C4-2B (cell line): Measurements from ENCODE around the gene KAZN.

Experiments
- H3K27ac ChIP-seq: fragments of 450-650 bp; 2 replicates; pipeline ENCODE4 v1.5.1; 2017
- CTCF ChIP-seq: fragments of 450-650 bp; conservative IDR thresholded peaks from 2 replicates; pipeline ENCODE4 v1.5.1; 2017; ENCODE audit warnings: mild to moderate bottlenecking
- ZFX ChIP-seq: fragments of 450-650 bp; IDR thresholded peaks from 2 replicates; pipeline ENCODE4 v1.6.1; 2017

Gene KAZN

GRCh38 chr1:14791654-14792053, 193.2 kb downstream of the KAZN start:
- TF ChIP-seq CTCF (no peak), ZFX (no peak)
- no peak overlapping the region for H3K27ac ChIP-seq

GRCh38 chr1:14794136-14794768, 195.8 kb downstream of the KAZN start:
- no peak overlapping the region for H3K27ac ChIP-seq
- TF ChIP-seq CTCF, result no peak
- TF ChIP-seq ZFX, result no peak

- TF ChIP-seq CTCF (no peak), ZFX (no peak)
- no peak overlapping the region for H3K27ac ChIP-seq
Observed at GRCh38 chr1:14794906-14795305, 196.4 kb downstream of the KAZN start.

GRCh38 chr1:14795589-14795988, 197.1 kb downstream of the KAZN start:
- H3K27ac ChIP-seq, result no peak overlapping the region
- TF ChIP-seq CTCF, result no peak
- TF ChIP-seq ZFX, result no peak

GRCh38 chr1:14800014-14800413, 201.5 kb downstream of the KAZN start:
- no peak for TF ChIP-seq ZFX
- no peak for TF ChIP-seq CTCF
- no peak overlapping the region for H3K27ac ChIP-seq

GRCh38 chr1:14800500-14801076, 202.1 kb downstream of the KAZN start:
- no peak overlapping the region for H3K27ac ChIP-seq
- TF ChIP-seq ZFX, result no peak
- no peak for TF ChIP-seq CTCF

GRCh38 chr1:14803002-14803789, 204.7 kb downstream of the KAZN start:
- no peak overlapping the region for H3K27ac ChIP-seq
- TF ChIP-seq CTCF (no peak), ZFX (no peak)
